Measurements from ENCODE around the gene BACE2.

Gene BACE2

GRCh38 chr21:41325138-41325912, 157.4 kb downstream of the BACE2 start:
- DNase-seq = no peak

GRCh38 chr21:41326414-41327080, 158.6 kb downstream of the BACE2 start:
- no peak for DNase-seq

GRCh38 chr21:41327753-41328152, 159.8 kb downstream of the BACE2 start:
- no peak for DNase-seq

GRCh38 chr21:41328660-41329607, 161.0 kb downstream of the BACE2 start:
- DNase-seq = no peak

Measured in NCI-H2171 treated with DMSO at 0.1 percent for 48 hours (cell line).